Fibroblast of lung (primary cell): ENCODE measurements around the gene SLC45A1.

Source experiments
- CTCF ChIP-seq, 2 donors: IDR thresholded peaks in 1 of 2; conservative IDR thresholded peaks in 1 of 2; 1 replicate in 1 of 2; 2 replicates in 1 of 2; pipeline ENCODE4 v1.5.1; 2011 to 2012; ENCODE audit warnings: low read length in 2 of 2, control low read depth in 1 of 2, inconsistent platforms in 1 of 2, low read depth in 1 of 2, mild to moderate bottlenecking in 1 of 2
- EZH2 ChIP-seq: IDR thresholded peaks from 2 replicates; pipeline ENCODE4 v1.5.1; 2012; ENCODE audit warnings: low read length, control low read depth, mild to moderate bottlenecking; ENCODE audit errors: missing control alignments

GRCh38 chr1:8302081-8302956, 15.6 kb upstream of the SLC45A1 start:
- TF ChIP-seq CTCF (conservative IDR thresholded peaks at IDR 0.05 in 1 of 2, IDR thresholded peaks at IDR 0.05 in 1 of 2; ENCODE audit: low read depth in 1 of 2, low read length in 2 of 2): no peak
- TF ChIP-seq EZH2: no peak
